22Rv1 (cell line): ENCODE data around the gene CUL9.

Experiments
- H3K27ac ChIP-seq: fragments of 450-650 bp; 2 replicates; pipeline ENCODE4 v1.5.1; 2017
- ZFX ChIP-seq: fragments of 450-650 bp; IDR thresholded peaks from 2 replicates; pipeline ENCODE4 v1.6.1; 2017; ENCODE audit warnings: antibody characterized with exemption, borderline replicate concordance
- TF ChIP-seq, protein P1 (sequence below): fragments of 450-650 bp; IDR thresholded peaks from 2 replicates; pipeline ENCODE4 v1.5.1; 2017; ENCODE audit warnings: mild to moderate bottlenecking

The CUL9 gene

DNA sequence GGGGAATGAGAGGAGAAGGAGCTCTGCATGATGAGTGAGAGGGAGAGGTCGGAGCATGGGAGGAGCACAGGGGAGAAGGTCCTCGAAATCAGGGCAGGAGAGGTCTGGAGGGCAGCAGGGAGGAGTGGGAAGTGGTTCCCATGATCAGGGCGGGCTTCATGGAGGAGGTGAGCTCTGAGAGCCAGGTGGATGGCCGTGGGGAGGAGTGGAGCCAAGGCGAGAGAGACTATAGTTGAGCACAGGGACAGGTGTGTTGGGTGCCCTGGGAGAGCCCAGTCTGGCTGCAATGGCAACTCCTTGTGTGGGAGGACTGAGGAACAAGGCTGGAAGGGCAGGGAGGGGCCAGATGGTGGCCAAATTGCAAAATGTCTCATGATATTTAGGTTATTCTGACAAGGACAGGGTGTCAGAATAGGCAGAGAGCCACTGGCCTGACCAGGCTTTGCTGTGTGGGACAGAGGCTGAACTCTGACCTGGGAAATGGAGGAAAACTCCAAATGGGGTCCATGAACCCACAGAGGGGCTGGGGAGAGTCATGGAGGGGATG is 82.7 kb downstream of the CUL9 start:
- no peak for TF ChIP-seq ZFX
- TF ChIP-seq, protein P1, sequence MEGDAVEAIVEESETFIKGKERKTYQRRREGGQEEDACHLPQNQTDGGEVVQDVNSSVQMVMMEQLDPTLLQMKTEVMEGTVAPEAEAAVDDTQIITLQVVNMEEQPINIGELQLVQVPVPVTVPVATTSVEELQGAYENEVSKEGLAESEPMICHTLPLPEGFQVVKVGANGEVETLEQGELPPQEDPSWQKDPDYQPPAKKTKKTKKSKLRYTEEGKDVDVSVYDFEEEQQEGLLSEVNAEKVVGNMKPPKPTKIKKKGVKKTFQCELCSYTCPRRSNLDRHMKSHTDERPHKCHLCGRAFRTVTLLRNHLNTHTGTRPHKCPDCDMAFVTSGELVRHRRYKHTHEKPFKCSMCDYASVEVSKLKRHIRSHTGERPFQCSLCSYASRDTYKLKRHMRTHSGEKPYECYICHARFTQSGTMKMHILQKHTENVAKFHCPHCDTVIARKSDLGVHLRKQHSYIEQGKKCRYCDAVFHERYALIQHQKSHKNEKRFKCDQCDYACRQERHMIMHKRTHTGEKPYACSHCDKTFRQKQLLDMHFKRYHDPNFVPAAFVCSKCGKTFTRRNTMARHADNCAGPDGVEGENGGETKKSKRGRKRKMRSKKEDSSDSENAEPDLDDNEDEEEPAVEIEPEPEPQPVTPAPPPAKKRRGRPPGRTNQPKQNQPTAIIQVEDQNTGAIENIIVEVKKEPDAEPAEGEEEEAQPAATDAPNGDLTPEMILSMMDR: no peak

DNA sequence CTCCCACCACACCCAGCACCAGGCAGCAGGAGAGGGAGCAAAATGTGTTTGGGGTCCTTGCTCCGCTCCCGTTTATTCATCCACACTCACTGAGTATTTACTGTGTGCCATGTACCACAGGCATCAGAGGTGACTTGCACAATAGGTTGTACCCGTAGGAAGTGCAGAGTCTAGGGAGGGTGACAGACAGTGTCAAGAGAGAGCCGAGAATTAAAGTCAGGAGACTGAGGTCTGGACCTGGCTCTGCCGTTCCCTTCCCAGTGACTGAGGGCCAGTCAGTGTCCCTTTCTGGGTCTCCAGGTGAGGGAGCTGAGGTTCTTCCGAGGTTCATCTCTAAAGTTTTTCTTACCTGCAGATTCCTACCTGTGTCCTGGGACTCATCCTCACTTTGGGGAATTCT is 83.6 kb downstream of the CUL9 start:
- no peak overlapping the region for H3K27ac ChIP-seq
- TF ChIP-seq, protein P1: no peak
- no peak for TF ChIP-seq ZFX

More for the DNA sequence above, 82.7 kb downstream of the CUL9 start:
- no peak overlapping the region for H3K27ac ChIP-seq

DNA sequence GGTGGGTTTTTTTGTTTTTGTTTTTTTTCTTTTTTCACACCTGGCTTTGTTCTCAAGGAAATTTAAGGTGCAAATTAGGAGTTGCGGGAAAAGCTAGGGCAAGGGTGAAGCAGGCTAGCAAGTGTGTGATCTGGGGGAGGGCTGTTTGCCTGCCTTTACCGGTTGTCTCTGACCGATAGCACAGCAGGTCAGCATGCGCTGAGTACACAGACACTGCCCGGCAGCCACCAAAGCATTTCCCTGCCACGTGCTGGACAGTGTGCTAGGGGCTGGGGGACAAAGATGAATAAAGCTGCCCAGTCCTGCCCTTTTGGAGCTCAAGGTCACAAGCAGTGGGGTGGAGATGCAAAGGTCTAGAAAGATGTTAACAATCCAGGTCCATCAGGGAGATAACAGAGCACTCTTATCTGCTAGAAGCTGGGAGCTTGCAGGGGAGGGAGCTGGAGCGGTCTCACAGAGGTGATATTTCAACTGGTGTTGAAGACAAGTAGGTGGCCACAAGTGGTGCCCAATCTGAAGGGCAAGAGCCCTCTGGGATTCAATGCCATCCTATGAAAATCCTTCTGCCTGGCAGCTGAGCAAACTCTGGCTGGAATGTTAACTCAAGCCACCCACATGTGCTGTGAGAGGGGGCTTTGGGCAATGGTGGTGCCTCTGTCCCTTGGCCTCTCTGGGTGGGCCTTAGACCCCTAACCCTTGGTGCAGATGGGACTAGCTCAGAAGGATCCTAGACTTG is 85.8 kb downstream of the CUL9 start:
- TF ChIP-seq, protein P1: no peak
- no peak for TF ChIP-seq ZFX
- no peak overlapping the region for H3K27ac ChIP-seq

DNA sequence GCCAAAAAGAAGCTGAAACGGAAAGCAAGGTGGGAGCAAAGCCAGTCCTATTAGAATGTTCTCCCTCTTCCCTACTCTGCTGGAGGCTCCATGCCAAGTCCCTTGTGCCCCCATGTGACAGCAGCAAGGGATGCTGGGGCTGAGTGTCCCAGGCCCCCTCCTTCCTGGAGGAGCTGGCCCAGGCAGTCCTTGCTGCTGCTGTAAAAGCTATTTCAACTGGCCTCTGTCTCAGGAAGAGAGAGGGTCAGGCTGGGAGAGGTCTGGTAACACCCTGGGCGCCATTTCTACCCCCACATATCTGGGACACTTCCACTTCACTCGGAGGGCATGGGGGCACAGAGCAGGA is 86.3 kb downstream of the CUL9 start:
- H3K27ac ChIP-seq: no peak overlapping the region
- TF ChIP-seq, protein P1: no peak
- TF ChIP-seq ZFX: no peak

DNA sequence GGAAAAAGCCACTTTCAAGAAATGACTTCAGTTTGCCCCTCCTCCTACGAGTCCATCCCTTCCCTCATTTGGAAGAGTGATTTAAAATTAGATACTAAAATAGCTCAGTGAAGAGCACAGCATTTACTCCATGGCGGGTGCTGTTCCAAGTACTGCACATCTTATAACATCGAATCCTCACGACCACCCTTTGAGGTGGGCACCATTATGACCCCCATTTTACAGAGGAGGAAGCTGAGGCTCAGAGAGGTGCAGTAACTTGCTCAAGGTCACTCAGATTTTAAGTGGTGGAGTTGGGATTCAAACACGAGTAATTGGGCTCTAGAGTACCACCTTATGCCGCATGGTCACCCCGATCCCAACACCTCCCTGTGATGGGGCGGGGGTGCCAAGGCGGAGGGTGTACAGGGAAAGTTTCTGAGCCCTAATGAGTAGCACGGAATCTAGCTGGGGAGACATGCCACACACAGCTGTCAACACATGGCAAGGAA is 86.8 kb downstream of the CUL9 start:
- TF ChIP-seq ZFX: no peak
- TF ChIP-seq, protein P1: no peak
- H3K27ac ChIP-seq: no peak overlapping the region

DNA sequence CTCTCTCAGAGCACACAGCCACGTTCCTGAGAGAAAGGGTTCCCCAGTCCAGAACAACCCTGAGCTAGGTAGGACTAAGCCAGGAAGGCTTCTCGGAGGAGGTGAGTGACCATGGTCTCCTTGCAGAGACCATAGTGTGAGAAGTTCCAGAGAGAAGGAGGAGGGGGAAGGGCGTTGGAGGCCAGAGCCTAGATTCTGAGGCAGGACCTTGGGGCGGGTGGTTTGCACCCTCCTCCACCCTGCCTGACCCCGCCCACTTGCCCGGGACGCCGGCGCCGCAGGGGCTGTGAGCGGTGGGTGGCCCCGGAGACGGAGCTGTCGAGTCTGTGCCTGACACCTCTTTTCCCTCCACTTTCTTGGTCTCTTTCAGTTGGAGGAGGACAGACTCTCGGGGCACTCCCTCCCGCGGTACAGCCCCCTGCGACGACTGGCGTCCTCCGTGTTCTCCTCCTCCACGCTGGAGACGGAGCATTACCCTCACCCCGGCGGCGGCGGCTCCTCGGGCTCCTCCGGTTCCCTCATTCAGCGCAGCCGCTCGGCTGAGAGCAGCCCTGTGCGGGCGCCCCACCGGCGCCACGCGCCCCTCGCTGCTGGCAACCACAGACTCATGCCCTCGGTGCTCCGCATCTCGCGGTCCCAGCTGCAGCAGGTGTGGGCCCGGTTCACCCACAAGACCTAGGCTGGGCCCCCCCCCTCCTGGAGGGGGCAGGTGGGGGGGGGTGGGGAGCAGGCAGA is 87.4 kb downstream of the CUL9 start:
- peak overlapping the region; percentile 15; the same call in 1 of the 2 replicates for H3K27ac ChIP-seq
- no peak for TF ChIP-seq ZFX
- TF ChIP-seq, protein P1: no peak
